GM23338 (cell line): ENCODE results near the gene PGC.

Source experiments
- CREB1 ChIP-seq: fragments of 250-450 bp; sonication (Bioruptor Pico); IDR thresholded peaks from 2 replicates; pipeline ENCODE4 v1.5.0; 2020; ENCODE audit warnings: low read depth, mild to moderate bottlenecking, moderate library complexity
- EZH2 ChIP-seq: fragments of 200-600 bp; sonication (generic); IDR thresholded peaks from one replicate; pipeline ENCODE4 v1.8.0; 2017; ENCODE audit warnings: antibody characterized with exemption, mild to moderate bottlenecking, low read depth; ENCODE audit not compliant: unreplicated experiment
- EZH2phosphoT487 ChIP-seq: fragments of 200-600 bp; sonication (generic); IDR thresholded peaks from one replicate; pipeline ENCODE4 v1.8.1; 2018; ENCODE audit warnings: antibody characterized with exemption; ENCODE audit not compliant: unreplicated experiment
- JUNB ChIP-seq: IDR thresholded peaks from one replicate; pipeline ENCODE4 v1.6.1; 2016; ENCODE audit warnings: antibody characterized with exemption; ENCODE audit not compliant: unreplicated experiment
- NANOG ChIP-seq: IDR thresholded peaks from 2 replicates; pipeline ENCODE4 v1.6.1; 2016; ENCODE audit warnings: antibody characterized with exemption, borderline replicate concordance
- POLR2AphosphoS5 ChIP-seq: IDR thresholded peaks from 2 replicates; pipeline ENCODE4 v1.6.1; 2016; ENCODE audit warnings: antibody characterized with exemption, low read depth
- ZNF114 ChIP-seq: fragments of 250-450 bp; sonication (Bioruptor Pico); IDR thresholded peaks from 2 replicates; pipeline ENCODE4 v1.5.0; 2020; ENCODE audit warnings: mild to moderate bottlenecking, moderate library complexity
- ZNF331 ChIP-seq: fragments of 250-450 bp; sonication (Bioruptor Pico); IDR thresholded peaks from 2 replicates; pipeline ENCODE4 v1.5.0; 2020; ENCODE audit warnings: low read depth, mild to moderate bottlenecking, moderate library complexity
- TF ChIP-seq, protein P1 (sequence below), 2 experiments: fragments of 200-600 bp in 1 of 2; sonication (generic) in 1 of 2; conservative IDR thresholded peaks; 2 replicates each; pipeline versions ENCODE4 v1.5.1 to v1.6.1; 2016 to 2017; ENCODE audit warnings: antibody characterized with exemption in 2 of 2, low read depth in 2 of 2, mild to moderate bottlenecking in 2 of 2, moderate library complexity in 1 of 2
- TF ChIP-seq, protein P2 (sequence below): IDR thresholded peaks from one replicate; pipeline ENCODE4 v1.6.1; 2018; ENCODE audit warnings: antibody characterized with exemption; ENCODE audit not compliant: unreplicated experiment
- TF ChIP-seq, protein P3 (sequence below): IDR thresholded peaks from 2 replicates; pipeline ENCODE4 v1.6.1; 2016; ENCODE audit warnings: antibody characterized with exemption

DNA sequence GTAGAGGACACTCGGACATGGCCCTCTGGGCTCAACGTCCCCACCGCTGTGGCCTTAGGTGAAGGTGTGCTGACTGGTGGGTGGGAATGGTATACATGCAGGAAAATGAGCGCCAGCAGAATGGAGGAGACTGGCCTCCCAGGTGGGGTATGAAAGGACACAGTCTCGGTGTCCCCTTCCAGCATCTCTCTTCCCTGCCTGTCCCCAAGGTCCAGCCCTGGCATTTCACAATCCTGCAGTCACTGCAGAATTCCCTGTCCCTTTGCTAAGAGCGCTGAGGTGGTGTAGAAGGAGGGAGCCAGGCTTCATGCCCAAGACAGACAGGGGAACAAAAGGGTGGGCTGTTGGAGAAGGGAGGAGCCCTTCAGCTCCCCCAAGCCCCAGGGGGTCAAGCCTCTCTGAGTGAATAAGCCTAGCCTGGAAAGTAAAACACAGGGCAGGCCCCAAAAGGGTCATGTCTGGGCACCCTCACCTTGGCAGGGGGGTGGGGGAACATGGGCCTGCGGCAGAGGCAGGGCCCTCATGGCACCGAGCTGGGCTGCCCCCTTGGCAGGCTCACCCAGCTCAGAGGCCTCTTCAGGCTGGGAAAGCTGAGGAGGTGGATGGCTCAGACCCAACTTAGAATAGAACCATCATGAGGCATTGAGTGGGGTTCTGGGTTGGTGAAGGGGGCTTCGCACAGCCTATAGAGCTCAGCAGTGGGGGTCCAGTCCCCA is 35.7 kb downstream of the PGC start:
- TF ChIP-seq, protein P1, sequence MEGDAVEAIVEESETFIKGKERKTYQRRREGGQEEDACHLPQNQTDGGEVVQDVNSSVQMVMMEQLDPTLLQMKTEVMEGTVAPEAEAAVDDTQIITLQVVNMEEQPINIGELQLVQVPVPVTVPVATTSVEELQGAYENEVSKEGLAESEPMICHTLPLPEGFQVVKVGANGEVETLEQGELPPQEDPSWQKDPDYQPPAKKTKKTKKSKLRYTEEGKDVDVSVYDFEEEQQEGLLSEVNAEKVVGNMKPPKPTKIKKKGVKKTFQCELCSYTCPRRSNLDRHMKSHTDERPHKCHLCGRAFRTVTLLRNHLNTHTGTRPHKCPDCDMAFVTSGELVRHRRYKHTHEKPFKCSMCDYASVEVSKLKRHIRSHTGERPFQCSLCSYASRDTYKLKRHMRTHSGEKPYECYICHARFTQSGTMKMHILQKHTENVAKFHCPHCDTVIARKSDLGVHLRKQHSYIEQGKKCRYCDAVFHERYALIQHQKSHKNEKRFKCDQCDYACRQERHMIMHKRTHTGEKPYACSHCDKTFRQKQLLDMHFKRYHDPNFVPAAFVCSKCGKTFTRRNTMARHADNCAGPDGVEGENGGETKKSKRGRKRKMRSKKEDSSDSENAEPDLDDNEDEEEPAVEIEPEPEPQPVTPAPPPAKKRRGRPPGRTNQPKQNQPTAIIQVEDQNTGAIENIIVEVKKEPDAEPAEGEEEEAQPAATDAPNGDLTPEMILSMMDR (conservative IDR thresholded peaks at IDR 0.05; ENCODE audit: low read depth in 2 of 2): no peak
- TF ChIP-seq EZH2: no peak
- TF ChIP-seq JUNB: no peak
- TF ChIP-seq CREB1 (CRISPR knock-in tag): no peak
- TF ChIP-seq, protein P2, sequence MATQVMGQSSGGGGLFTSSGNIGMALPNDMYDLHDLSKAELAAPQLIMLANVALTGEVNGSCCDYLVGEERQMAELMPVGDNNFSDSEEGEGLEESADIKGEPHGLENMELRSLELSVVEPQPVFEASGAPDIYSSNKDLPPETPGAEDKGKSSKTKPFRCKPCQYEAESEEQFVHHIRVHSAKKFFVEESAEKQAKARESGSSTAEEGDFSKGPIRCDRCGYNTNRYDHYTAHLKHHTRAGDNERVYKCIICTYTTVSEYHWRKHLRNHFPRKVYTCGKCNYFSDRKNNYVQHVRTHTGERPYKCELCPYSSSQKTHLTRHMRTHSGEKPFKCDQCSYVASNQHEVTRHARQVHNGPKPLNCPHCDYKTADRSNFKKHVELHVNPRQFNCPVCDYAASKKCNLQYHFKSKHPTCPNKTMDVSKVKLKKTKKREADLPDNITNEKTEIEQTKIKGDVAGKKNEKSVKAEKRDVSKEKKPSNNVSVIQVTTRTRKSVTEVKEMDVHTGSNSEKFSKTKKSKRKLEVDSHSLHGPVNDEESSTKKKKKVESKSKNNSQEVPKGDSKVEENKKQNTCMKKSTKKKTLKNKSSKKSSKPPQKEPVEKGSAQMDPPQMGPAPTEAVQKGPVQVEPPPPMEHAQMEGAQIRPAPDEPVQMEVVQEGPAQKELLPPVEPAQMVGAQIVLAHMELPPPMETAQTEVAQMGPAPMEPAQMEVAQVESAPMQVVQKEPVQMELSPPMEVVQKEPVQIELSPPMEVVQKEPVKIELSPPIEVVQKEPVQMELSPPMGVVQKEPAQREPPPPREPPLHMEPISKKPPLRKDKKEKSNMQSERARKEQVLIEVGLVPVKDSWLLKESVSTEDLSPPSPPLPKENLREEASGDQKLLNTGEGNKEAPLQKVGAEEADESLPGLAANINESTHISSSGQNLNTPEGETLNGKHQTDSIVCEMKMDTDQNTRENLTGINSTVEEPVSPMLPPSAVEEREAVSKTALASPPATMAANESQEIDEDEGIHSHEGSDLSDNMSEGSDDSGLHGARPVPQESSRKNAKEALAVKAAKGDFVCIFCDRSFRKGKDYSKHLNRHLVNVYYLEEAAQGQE: no peak
- TF ChIP-seq POLR2AphosphoS5: no peak
- TF ChIP-seq, protein P3, sequence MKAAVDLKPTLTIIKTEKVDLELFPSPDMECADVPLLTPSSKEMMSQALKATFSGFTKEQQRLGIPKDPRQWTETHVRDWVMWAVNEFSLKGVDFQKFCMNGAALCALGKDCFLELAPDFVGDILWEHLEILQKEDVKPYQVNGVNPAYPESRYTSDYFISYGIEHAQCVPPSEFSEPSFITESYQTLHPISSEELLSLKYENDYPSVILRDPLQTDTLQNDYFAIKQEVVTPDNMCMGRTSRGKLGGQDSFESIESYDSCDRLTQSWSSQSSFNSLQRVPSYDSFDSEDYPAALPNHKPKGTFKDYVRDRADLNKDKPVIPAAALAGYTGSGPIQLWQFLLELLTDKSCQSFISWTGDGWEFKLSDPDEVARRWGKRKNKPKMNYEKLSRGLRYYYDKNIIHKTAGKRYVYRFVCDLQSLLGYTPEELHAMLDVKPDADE: no peak
- no peak for TF ChIP-seq NANOG
- no peak for TF ChIP-seq EZH2phosphoT487
- TF ChIP-seq ZNF331 (CRISPR knock-in tag): no peak
- TF ChIP-seq ZNF114 (CRISPR knock-in tag): no peak
